A204.1 (cell line): Measurements from ENCODE around the gene CTDSP2.
"Not testable (repeated sequence)": the region's sequence is repeated elsewhere in the genome, so short reads cannot be mapped to it uniquely, and the experiment has no call there.

Experiments
- FAIRE-seq: peaks from 2 replicates; lab custom pipeline; 2012; peaks lifted over from hg19 to GRCh38; lab: Jason Lieb, UNC

Gene CTDSP2

GRCh38 chr12:57833672-57834071, 12.9 kb downstream of the CTDSP2 start:
- no peak for FAIRE-seq

- FAIRE-seq: no peak
Observed at GRCh38 chr12:57832966-57833365, 13.6 kb downstream of the CTDSP2 start.

- FAIRE-seq: no peak
Observed at GRCh38 chr12:57830393-57830792, 16.1 kb downstream of the CTDSP2 start.

GRCh38 chr12:57829025-57829777, 17.3 kb downstream of the CTDSP2 start:
- FAIRE-seq: no peak

GRCh38 chr12:57826966-57827365, 19.6 kb downstream of the CTDSP2 start:
- no peak for FAIRE-seq

GRCh38 chr12:57826400-57826799, 20.1 kb downstream of the CTDSP2 start:
- FAIRE-seq: no peak

GRCh38 chr12:57825451-57825850, 21.1 kb downstream of the CTDSP2 start:
- no peak for FAIRE-seq

- FAIRE-seq: no peak
Observed at GRCh38 chr12:57823908-57824640, 22.5 kb downstream of the CTDSP2 start.

- FAIRE-seq: no peak
Observed at GRCh38 chr12:57823131-57823907, 23.2 kb downstream of the CTDSP2 start.

GRCh38 chr12:57822392-57823130, 24.0 kb downstream of the CTDSP2 start:
- FAIRE-seq: no peak

GRCh38 chr12:57821474-57822214, 24.9 kb downstream of the CTDSP2 start:
- FAIRE-seq: no peak

GRCh38 chr12:57821015-57821414, 25.5 kb downstream of the CTDSP2 start:
- FAIRE-seq: not testable (repeated sequence)

GRCh38 chr12:57820119-57820518, 26.4 kb downstream of the CTDSP2 start:
- FAIRE-seq: not testable (repeated sequence)

GRCh38 chr12:57817990-57818331, 28.6 kb downstream of the CTDSP2 start:
- FAIRE-seq: not testable (repeated sequence)

- no peak for FAIRE-seq
Observed at GRCh38 chr12:57817261-57817989, 29.1 kb downstream of the CTDSP2 start.

GRCh38 chr12:57816855-57817151, 29.7 kb downstream of the CTDSP2 start:
- no peak for FAIRE-seq

GRCh38 chr12:57816001-57816854, 30.3 kb downstream of the CTDSP2 start:
- no peak for FAIRE-seq

GRCh38 chr12:57815177-57816000, 31.1 kb downstream of the CTDSP2 start:
- no peak for FAIRE-seq
